GM12801 (cell line): ENCODE data around the gene CMTM7.

Source experiments
- CTCF ChIP-seq: IDR thresholded peaks from one replicate; pipeline ENCODE4 v1.5.1; 2011; ENCODE audit warnings: control low read depth; ENCODE audit not compliant: insufficient read length; ENCODE audit errors: extremely low read depth

CMTM7 gene

DNA sequence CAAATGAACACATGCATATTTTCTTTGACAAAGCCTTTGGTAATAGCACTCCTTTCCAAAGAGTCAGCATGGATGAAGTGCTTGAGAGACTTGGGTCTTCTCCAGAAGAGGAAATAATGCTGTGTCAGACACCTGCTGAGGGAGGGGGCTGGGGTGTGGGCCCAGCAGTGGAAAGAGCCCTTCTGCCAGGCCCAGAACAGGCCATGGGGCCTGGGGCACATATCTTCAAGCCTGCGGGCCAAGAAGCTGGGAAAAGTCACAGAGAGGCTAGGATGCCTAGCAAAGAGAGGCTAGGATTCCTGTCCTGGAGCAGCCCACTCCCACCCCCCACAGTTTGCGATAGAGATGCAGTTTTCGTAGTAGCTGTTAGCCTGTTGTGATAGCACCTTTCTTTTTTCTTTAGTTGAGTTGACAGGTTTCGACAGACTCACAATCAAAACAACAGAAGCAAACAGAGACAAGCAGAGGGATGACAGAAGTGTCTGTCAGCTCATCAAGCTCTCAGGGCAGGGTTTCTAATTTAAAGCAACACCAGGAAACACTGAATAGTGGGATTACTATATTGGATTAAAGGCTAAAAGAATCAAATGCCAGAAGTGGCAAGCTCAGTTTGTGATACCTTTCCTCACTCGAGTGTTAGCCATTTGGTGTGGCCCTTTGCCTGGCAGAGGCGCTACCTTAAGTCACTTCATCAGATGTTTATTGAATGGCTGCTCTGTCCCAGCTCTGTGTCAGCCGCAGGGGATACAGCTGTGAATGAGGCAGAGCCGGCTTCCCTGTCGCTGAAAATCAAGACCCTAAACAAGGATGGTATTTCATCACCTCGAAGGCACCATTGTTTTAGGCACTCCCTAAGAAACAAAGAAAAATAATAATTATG, 19.0 kb downstream of the CMTM7 start:
- TF ChIP-seq CTCF: no peak

DNA sequence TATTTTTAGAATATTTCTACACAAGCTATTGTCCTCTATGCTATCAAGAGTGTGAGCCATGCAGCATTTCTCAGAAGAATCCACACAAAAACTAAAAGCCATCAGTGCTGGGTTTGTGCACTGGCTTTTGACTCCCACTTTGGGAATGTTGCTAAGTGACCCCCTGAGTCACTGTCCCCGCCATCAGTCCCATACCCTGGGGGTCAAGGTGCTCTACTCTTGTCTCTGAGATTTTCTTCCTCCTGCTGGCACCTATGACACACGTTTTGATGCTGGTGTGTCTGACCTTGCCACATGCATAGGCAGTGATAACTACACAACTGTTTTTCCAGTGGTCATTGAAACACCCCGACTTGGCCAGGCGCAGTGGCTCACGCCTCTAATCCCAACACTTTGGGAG, 19.8 kb downstream of the CMTM7 start:
- no peak for TF ChIP-seq CTCF

GRCh38 chr3:32412887-32413286, 21.2 kb downstream of the CMTM7 start:
- TF ChIP-seq CTCF: no peak

GRCh38 chr3:32413845-32414521, 22.3 kb downstream of the CMTM7 start:
- no peak for TF ChIP-seq CTCF

GRCh38 chr3:32414522-32415202, 23.0 kb downstream of the CMTM7 start:
- no peak for TF ChIP-seq CTCF

- TF ChIP-seq CTCF: no peak
These were observed 28.1 kb downstream of the CMTM7 start for GRCh38 chr3:32419742-32420125.
